ENCODE results near the gene DSE. TPM values are rescaled to one million over a fixed set of nuclear protein-coding genes. Genes with fewer than 3 reads are reported as not detected.

DSE gene
- total RNA-seq, 1 experiment from 2014 or later, result 5.4 TPM

DNA sequence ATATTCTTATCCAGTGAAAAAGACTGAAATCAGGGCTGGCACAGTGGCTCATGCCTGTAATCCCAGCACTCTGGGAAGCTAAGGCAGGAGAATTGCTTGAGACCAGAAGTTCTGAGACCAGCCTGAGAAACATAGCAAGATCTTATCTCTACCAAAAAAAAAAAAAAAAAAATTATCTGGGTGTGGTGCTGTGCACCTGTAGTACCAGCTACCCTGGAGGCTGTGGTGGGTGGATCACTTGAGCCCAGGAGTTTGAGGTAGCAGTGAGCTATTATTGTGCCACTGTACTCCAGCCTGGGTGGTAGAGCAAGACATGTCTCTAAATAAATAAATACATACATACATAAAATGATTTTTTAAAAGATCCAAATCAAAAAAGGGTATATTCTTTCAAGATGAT is 96.8 kb downstream of the DSE start:
- intact Hi-C loops (cut with micrococcal nuclease; ENCODE audit: unreplicated experiment) (no loop called here), in situ Hi-C loops (cut with HindIII; ENCODE audit: low pct_unique_long_range_greater_than_20kb, low sequenced_read_pairs) (no loop called here)
- ATAC-seq (no peak), DNase-seq (ENCODE audit: low read depth, low spot score) (no peak)
- H3K4me3 ChIP-seq (ENCODE audit: low read depth in 2 of 2, low read length in 2 of 2), result no peak overlapping the region
- peaks cover 38% of the 10 kb centered on the region for H3K27me3 ChIP-seq (ENCODE audit: control insufficient read depth, insufficient read depth, low read length)
- TF ChIP-seq, protein P1, sequence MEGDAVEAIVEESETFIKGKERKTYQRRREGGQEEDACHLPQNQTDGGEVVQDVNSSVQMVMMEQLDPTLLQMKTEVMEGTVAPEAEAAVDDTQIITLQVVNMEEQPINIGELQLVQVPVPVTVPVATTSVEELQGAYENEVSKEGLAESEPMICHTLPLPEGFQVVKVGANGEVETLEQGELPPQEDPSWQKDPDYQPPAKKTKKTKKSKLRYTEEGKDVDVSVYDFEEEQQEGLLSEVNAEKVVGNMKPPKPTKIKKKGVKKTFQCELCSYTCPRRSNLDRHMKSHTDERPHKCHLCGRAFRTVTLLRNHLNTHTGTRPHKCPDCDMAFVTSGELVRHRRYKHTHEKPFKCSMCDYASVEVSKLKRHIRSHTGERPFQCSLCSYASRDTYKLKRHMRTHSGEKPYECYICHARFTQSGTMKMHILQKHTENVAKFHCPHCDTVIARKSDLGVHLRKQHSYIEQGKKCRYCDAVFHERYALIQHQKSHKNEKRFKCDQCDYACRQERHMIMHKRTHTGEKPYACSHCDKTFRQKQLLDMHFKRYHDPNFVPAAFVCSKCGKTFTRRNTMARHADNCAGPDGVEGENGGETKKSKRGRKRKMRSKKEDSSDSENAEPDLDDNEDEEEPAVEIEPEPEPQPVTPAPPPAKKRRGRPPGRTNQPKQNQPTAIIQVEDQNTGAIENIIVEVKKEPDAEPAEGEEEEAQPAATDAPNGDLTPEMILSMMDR (IDR thresholded peaks at IDR 0.05), result no peak
- TF ChIP-seq SIN3A (IDR thresholded peaks at IDR 0.05; ENCODE audit: borderline replicate concordance, insufficient read depth, low read depth, low read length), result no peak
- TF ChIP-seq TCF7L2 (IDR thresholded peaks at IDR 0.05; ENCODE audit: low read depth, low read length), result no peak
- no peak for TF ChIP-seq POLR2AphosphoS5 (IDR thresholded peaks at IDR 0.05; ENCODE audit: low read depth, low read length)
- TF ChIP-seq, protein P2, sequence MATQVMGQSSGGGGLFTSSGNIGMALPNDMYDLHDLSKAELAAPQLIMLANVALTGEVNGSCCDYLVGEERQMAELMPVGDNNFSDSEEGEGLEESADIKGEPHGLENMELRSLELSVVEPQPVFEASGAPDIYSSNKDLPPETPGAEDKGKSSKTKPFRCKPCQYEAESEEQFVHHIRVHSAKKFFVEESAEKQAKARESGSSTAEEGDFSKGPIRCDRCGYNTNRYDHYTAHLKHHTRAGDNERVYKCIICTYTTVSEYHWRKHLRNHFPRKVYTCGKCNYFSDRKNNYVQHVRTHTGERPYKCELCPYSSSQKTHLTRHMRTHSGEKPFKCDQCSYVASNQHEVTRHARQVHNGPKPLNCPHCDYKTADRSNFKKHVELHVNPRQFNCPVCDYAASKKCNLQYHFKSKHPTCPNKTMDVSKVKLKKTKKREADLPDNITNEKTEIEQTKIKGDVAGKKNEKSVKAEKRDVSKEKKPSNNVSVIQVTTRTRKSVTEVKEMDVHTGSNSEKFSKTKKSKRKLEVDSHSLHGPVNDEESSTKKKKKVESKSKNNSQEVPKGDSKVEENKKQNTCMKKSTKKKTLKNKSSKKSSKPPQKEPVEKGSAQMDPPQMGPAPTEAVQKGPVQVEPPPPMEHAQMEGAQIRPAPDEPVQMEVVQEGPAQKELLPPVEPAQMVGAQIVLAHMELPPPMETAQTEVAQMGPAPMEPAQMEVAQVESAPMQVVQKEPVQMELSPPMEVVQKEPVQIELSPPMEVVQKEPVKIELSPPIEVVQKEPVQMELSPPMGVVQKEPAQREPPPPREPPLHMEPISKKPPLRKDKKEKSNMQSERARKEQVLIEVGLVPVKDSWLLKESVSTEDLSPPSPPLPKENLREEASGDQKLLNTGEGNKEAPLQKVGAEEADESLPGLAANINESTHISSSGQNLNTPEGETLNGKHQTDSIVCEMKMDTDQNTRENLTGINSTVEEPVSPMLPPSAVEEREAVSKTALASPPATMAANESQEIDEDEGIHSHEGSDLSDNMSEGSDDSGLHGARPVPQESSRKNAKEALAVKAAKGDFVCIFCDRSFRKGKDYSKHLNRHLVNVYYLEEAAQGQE (IDR thresholded peaks at IDR 0.05; ENCODE audit: insufficient read depth in 1 of 2, low read depth in 2 of 2, low read length in 1 of 2), result no peak
- no TSS peak for BruUV-seq (replicated peaks)
- ChIA-PET CTCF (interaction anchor here (0.6 kb wide), 1 partner anchor 183 kb away, joined by 4 read pairs; no protein-coding TSS in a partner anchor), POLR2A (no interaction called here)
- no peaks in the 10 kb centered on the region for H3K9me3 ChIP-seq (ENCODE audit: control insufficient read depth, insufficient read depth, low read depth, low read length)
- H3K36me3 ChIP-seq (ENCODE audit: control insufficient read depth, insufficient read depth, low read length), result no peaks in the 10 kb centered on the region
- no peak overlapping the region for H3K27ac ChIP-seq (ENCODE audit: low read length)
- 0 out of 2 replicates have a peak, but pooled peaks cover under 1% of the 10 kb centered on the region for H3K4me1 ChIP-seq (ENCODE audit: control insufficient read depth, insufficient read depth, low read length)

DNA sequence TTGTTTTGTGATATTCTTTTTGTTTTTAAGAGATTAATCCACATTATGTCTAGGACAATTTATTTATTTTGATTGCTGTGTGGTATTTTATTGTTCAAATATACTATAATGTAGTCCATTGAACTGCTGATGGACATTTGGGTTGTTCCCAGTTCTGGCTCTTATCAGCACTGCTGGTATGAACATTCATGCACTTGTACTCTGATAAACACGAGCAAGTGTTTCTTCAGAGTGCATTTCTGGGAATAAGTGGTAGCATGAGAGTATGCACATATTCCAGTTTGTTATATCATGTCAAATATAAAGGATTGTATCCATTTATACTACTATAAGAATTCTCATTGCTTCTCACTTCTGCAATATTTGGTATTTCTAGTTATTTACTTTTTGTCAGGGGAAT is 97.5 kb downstream of the DSE start:
- in situ Hi-C loops (cut with HindIII; ENCODE audit: low pct_unique_long_range_greater_than_20kb, low sequenced_read_pairs) (no loop called here), intact Hi-C loops (cut with micrococcal nuclease; ENCODE audit: unreplicated experiment) (no loop called here)
- Histone ChIP-seq H3K27me3 (ENCODE audit: control insufficient read depth, insufficient read depth, low read length) (peaks cover 31% of the 10 kb centered on the region), H3K36me3 (ENCODE audit: control insufficient read depth, insufficient read depth, low read length) (no peaks in the 10 kb centered on the region), H3K27ac (ENCODE audit: low read length) (no peak overlapping the region), H3K9me3 (ENCODE audit: control insufficient read depth, insufficient read depth, low read depth, low read length) (no peaks in the 10 kb centered on the region), H3K4me3 (ENCODE audit: low read depth in 2 of 2, low read length in 2 of 2) (no peak overlapping the region), H3K4me1 (ENCODE audit: control insufficient read depth, insufficient read depth, low read length) (no peaks in the 10 kb centered on the region)
- no peak for ATAC-seq
- TF ChIP-seq POLR2AphosphoS5 (IDR thresholded peaks at IDR 0.05; ENCODE audit: low read depth, low read length) (no peak), TCF7L2 (IDR thresholded peaks at IDR 0.05; ENCODE audit: low read depth, low read length) (no peak), SIN3A (IDR thresholded peaks at IDR 0.05; ENCODE audit: borderline replicate concordance, insufficient read depth, low read depth, low read length) (no peak)
- TF ChIP-seq, protein P1 (IDR thresholded peaks at IDR 0.05), result no peak
- TF ChIP-seq, protein P2 (IDR thresholded peaks at IDR 0.05; ENCODE audit: insufficient read depth in 1 of 2, low read depth in 2 of 2, low read length in 1 of 2), result no peak
- no TSS peak for BruUV-seq (replicated peaks)
- POLR2A ChIA-PET, result no interaction called here
- no peak for DNase-seq (ENCODE audit: low read depth, low spot score)
- CTCF ChIA-PET, result no interaction called here

All from Panc1 (cell line).